HUES6 (cell line): Measurements from ENCODE around the gene C19orf47.

ENCODE experiments used
- H3K27ac ChIP-seq: 2 replicates; pipeline ENCODE4 v1.7.0; 2013; ENCODE audit warnings: low read depth, mild to moderate bottlenecking, low read length, inconsistent platforms
- H3K27me3 ChIP-seq: 2 replicates; pipeline ENCODE4 v1.6.1; 2013; ENCODE audit warnings: low read length; ENCODE audit not compliant: control insufficient read depth, insufficient read depth
- H3K36me3 ChIP-seq: 2 replicates; pipeline ENCODE4 v1.6.1; 2013; ENCODE audit warnings: low read length; ENCODE audit not compliant: control insufficient read depth, insufficient read depth
- H3K4me1 ChIP-seq: 2 replicates; pipeline ENCODE4 v1.6.1; 2013; ENCODE audit warnings: low read length; ENCODE audit not compliant: control insufficient read depth, insufficient read depth
- H3K4me3 ChIP-seq: 2 replicates; pipeline ENCODE4 v1.5.1; 2013; ENCODE audit warnings: low read depth, low read length
- H3K9ac ChIP-seq: one replicate; pipeline ENCODE4 v1.6.1; 2013; ENCODE audit warnings: mild to moderate bottlenecking, low read length
- H3K9me3 ChIP-seq: 2 replicates; pipeline ENCODE4 v1.6.1; 2013; ENCODE audit warnings: low read depth, low read length; ENCODE audit not compliant: control insufficient read depth, insufficient read depth

Gene C19orf47

DNA sequence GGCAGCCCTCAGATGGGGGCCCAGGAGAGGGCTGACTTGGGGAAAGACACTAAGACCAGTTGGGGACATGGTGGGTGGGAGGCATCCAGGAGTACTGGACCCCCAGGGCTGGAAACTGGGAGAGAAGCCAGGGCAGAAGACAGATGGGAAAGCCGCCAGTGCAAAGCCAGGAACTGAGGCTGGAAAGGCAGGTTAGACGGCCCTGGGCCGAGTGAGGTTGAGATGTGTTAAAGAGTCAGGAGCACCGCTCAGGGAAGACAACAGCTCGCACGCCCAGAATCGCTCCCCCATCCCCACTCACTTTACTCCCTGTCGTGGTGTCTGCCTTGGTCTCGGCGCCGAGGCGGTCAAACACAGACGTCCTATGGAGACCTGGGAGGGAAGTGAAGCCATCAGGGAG is 24.5 kb downstream of the C19orf47 start:
- Histone ChIP-seq H3K9ac (no peak overlapping the region), H3K4me3 (no peak overlapping the region), H3K27ac (no peak overlapping the region), H3K27me3 (no peaks in the 10 kb centered on the region), H3K9me3 (no peaks in the 10 kb centered on the region), H3K4me1 (no peaks in the 10 kb centered on the region), H3K36me3 (peaks cover 78% of the 10 kb centered on the region)

- Histone ChIP-seq H3K9ac (no peak overlapping the region), H3K9me3 (no peaks in the 10 kb centered on the region), H3K4me3 (no peak overlapping the region), H3K27ac (no peak overlapping the region), H3K36me3 (peaks cover 71% of the 10 kb centered on the region), H3K27me3 (no peaks in the 10 kb centered on the region), H3K4me1 (no peaks in the 10 kb centered on the region)
Measured at GRCh38 chr19:40322951-40323615, 25.1 kb downstream of the C19orf47 start.

- Histone ChIP-seq H3K4me1 (no peaks in the 10 kb centered on the region), H3K36me3 (peaks cover 63% of the 10 kb centered on the region), H3K4me3 (no peak overlapping the region), H3K9me3 (no peaks in the 10 kb centered on the region), H3K27me3 (no peaks in the 10 kb centered on the region), H3K27ac (no peak overlapping the region), H3K9ac (no peak overlapping the region)
Measured at GRCh38 chr19:40322271-40322610, 26.0 kb downstream of the C19orf47 start.

GRCh38 chr19:40321566-40322270 is 26.5 kb downstream of the C19orf47 start:
- H3K27ac ChIP-seq: no peak overlapping the region
- no peaks in the 10 kb centered on the region for H3K4me1 ChIP-seq
- peaks cover 65% of the 10 kb centered on the region for H3K36me3 ChIP-seq
- H3K4me3 ChIP-seq: no peak overlapping the region
- no peaks in the 10 kb centered on the region for H3K27me3 ChIP-seq
- no peak overlapping the region for H3K9ac ChIP-seq
- H3K9me3 ChIP-seq: no peaks in the 10 kb centered on the region

DNA sequence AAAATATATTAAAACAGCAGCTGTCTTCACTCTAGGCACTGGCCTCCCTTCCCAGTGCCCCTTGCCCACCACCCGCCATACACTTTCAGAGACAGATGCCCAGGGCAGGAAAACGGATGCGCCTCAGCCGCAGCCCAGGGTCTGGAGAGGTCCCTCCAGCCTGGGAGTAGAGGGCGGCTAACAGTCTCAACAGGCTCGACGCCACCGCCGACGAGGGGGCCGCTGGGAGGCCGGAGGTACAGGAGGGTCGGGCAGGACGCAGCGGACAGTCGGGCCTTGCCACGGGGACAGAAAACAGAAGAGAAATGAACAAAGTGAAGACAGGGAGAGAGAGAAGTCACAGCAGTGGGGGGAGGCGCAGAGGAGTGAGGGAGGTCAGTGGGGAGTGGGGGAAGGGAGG is 27.1 kb downstream of the C19orf47 start:
- no peak overlapping the region for H3K9ac ChIP-seq
- no peak overlapping the region for H3K4me3 ChIP-seq
- H3K36me3 ChIP-seq: peaks cover 65% of the 10 kb centered on the region
- no peaks in the 10 kb centered on the region for H3K9me3 ChIP-seq
- no peak overlapping the region for H3K27ac ChIP-seq
- H3K4me1 ChIP-seq: no peaks in the 10 kb centered on the region
- no peaks in the 10 kb centered on the region for H3K27me3 ChIP-seq

GRCh38 chr19:40320558-40320935 is 27.6 kb downstream of the C19orf47 start:
- Histone ChIP-seq H3K36me3 (peaks cover 61% of the 10 kb centered on the region), H3K4me1 (no peaks in the 10 kb centered on the region), H3K27ac (no peak overlapping the region), H3K27me3 (no peaks in the 10 kb centered on the region), H3K4me3 (no peak overlapping the region), H3K9ac (no peak overlapping the region), H3K9me3 (no peaks in the 10 kb centered on the region)

GRCh38 chr19:40317338-40317737 is 30.9 kb downstream of the C19orf47 start:
- no peak overlapping the region for H3K27ac ChIP-seq
- H3K9ac ChIP-seq: no peak overlapping the region
- no peaks in the 10 kb centered on the region for H3K27me3 ChIP-seq
- peaks cover 34% of the 10 kb centered on the region for H3K36me3 ChIP-seq
- H3K4me3 ChIP-seq: no peak overlapping the region
- no peaks in the 10 kb centered on the region for H3K9me3 ChIP-seq
- no peaks in the 10 kb centered on the region for H3K4me1 ChIP-seq

- no peaks in the 10 kb centered on the region for H3K4me1 ChIP-seq
- no peaks in the 10 kb centered on the region for H3K9me3 ChIP-seq
- H3K27me3 ChIP-seq: no peaks in the 10 kb centered on the region
- H3K36me3 ChIP-seq: peaks cover 20% of the 10 kb centered on the region
- H3K9ac ChIP-seq: no peak overlapping the region
- H3K4me3 ChIP-seq: no peak overlapping the region
- H3K27ac ChIP-seq: no peak overlapping the region
Measured at GRCh38 chr19:40315812-40316470, 32.3 kb downstream of the C19orf47 start.

DNA sequence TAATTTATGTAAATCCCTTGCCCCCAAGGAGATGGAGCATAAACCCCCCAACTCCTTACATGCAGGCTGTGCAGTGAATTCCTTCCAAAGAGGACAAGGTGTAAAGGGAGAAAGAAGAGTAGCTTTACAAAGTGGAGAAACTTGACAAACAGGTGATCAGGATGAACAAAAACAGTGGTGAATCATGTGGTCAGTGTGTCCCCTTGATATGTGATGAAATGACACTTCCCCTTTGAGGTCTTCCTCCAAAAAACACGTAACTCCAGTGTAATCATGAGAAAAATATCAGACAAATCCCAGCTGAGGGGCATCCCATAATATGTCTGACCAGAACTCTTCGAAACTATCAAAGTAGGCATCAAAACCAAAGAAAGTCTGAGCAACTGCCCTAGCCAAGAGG is 33.5 kb downstream of the C19orf47 start:
- Histone ChIP-seq H3K9me3 (no peaks in the 10 kb centered on the region), H3K4me1 (no peaks in the 10 kb centered on the region), H3K36me3 (peaks cover 10% of the 10 kb centered on the region), H3K4me3 (no peak overlapping the region), H3K27me3 (no peaks in the 10 kb centered on the region), H3K9ac (no peak overlapping the region), H3K27ac (no peak overlapping the region)

GRCh38 chr19:40313229-40313983 is 34.8 kb downstream of the C19orf47 start:
- no peaks in the 10 kb centered on the region for H3K27me3 ChIP-seq
- no peaks in the 10 kb centered on the region for H3K9me3 ChIP-seq
- no peak overlapping the region for H3K9ac ChIP-seq
- H3K27ac ChIP-seq: no peak overlapping the region
- H3K4me1 ChIP-seq: no peaks in the 10 kb centered on the region
- no peak overlapping the region for H3K4me3 ChIP-seq
- H3K36me3 ChIP-seq: peaks cover 10% of the 10 kb centered on the region

DNA sequence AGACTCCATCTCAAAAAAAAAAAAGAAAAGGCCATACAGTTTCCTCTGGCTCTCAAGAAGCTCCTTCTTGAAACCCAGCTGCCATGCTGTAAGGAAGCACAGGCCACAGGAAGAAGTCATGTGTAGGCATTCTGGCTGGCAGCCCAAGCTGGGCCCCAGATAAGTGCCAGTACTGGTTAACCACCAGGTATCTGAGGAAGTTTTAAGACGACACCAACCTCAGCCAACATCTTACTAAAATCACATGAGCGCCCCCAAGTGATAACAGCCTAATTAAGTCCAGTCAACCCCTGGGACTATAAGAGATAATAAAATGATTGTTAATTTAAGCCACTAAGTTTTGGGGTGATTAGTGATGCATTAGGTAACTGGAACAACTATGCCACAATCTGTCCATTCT is 35.7 kb downstream of the C19orf47 start:
- Histone ChIP-seq H3K9ac (no peak overlapping the region), H3K36me3 (peaks cover 10% of the 10 kb centered on the region), H3K27me3 (no peaks in the 10 kb centered on the region), H3K9me3 (no peaks in the 10 kb centered on the region), H3K4me3 (no peak overlapping the region), H3K27ac (no peak overlapping the region), H3K4me1 (no peaks in the 10 kb centered on the region)
